ENCODE results near the gene ABCG4.

ABCG4 gene

GRCh38 chr11:119148720-119149017, 183 bp upstream of the ABCG4 start:
- H3K4me3 ChIP-seq (ENCODE audit: low read depth, low read length): peak overlapping the region; percentile 63
- no peak for TF ChIP-seq CTCF (IDR thresholded peaks at IDR 0.05; ENCODE audit: insufficient read depth, low read length, missing control alignments)
- DNase-seq (ENCODE audit: low read depth, low spot score): no peak
- ChIA-PET POLR2A (interaction anchor here (0.6 kb wide), 1 partner anchor 64 kb away, joined by 3 read pairs; the partner anchor contains the start of gene HMBS), CTCF (interaction anchor here (1.0 to 14.6 kb wide), 9 partner anchors 9 to 175 kb away, joined by 3 to 139 read pairs (median 5); partner anchors contain the start of genes CBL and NLRX1)

- POLR2A ChIA-PET: no interaction called here
- no peak for TF ChIP-seq CTCF (IDR thresholded peaks at IDR 0.05; ENCODE audit: insufficient read depth, low read length, missing control alignments)
- CTCF ChIA-PET: interaction anchor here (1.0 to 14.6 kb wide), 7 partner anchors 11 to 206 kb away, joined by 3 to 139 read pairs (median 6); partner anchors contain the start of genes CBL and NLRX1
- peak overlapping the region; percentile 63 for H3K4me3 ChIP-seq (ENCODE audit: low read depth, low read length)
- no peak for DNase-seq (ENCODE audit: low read depth, low spot score)
Observed at GRCh38 chr11:119149786-119150275, 979 bp downstream of the ABCG4 start.

- no peak for TF ChIP-seq CTCF (IDR thresholded peaks at IDR 0.05; ENCODE audit: insufficient read depth, low read length, missing control alignments)
- ChIA-PET POLR2A (no interaction called here), CTCF (interaction anchor here (0.7 to 14.6 kb wide), 9 partner anchors 9 to 171 kb away, joined by 3 to 139 read pairs (median 4); partner anchors contain the start of genes CBL and NLRX1)
- no peak overlapping the region for H3K4me3 ChIP-seq (ENCODE audit: low read depth, low read length)
- DNase-seq (ENCODE audit: low read depth, low spot score): no peak
Observed at GRCh38 chr11:119152043-119152442, 3.2 kb downstream of the ABCG4 start.

GRCh38 chr11:119152604-119153003, 3.8 kb downstream of the ABCG4 start:
- ChIA-PET CTCF (interaction anchor here (0.8 to 14.6 kb wide), 9 partner anchors 8 to 186 kb away, joined by 3 to 139 read pairs (median 4); partner anchors contain the start of genes CBL and NLRX1), POLR2A (no interaction called here)
- H3K4me3 ChIP-seq (ENCODE audit: low read depth, low read length): no peak overlapping the region
- TF ChIP-seq CTCF (IDR thresholded peaks at IDR 0.05; ENCODE audit: insufficient read depth, low read length, missing control alignments): no peak
- DNase-seq (ENCODE audit: low read depth, low spot score): no peak

- TF ChIP-seq CTCF (IDR thresholded peaks at IDR 0.05; ENCODE audit: insufficient read depth, low read length, missing control alignments): no peak
- no peak for DNase-seq (ENCODE audit: low read depth, low spot score)
- POLR2A ChIA-PET: no interaction called here
- CTCF ChIA-PET: interaction anchor here (0.8 to 14.6 kb wide), 8 partner anchors 9 to 185 kb away, joined by 3 to 139 read pairs (median 6); partner anchors contain the start of genes CBL and NLRX1
- H3K4me3 ChIP-seq (ENCODE audit: low read depth, low read length): no peak overlapping the region
Observed at GRCh38 chr11:119153049-119153818, 4.4 kb downstream of the ABCG4 start.

- ChIA-PET CTCF (interaction anchor here (0.6 to 14.6 kb wide), 5 partner anchors 10 to 46 kb away, joined by 3 to 139 read pairs (median 3); partner anchors contain the start of gene NLRX1), POLR2A (no interaction called here)
- no peak for DNase-seq (ENCODE audit: low read depth, low spot score)
- no peak for TF ChIP-seq CTCF (IDR thresholded peaks at IDR 0.05; ENCODE audit: insufficient read depth, low read length, missing control alignments)
- no peak overlapping the region for H3K4me3 ChIP-seq (ENCODE audit: low read depth, low read length)
Observed at GRCh38 chr11:119154178-119154577, 5.3 kb downstream of the ABCG4 start.

All from AG04449 (cell line).